SK-N-SH (cell line): Measurements from ENCODE around the gene NLN. TPM values are rescaled to one million over a fixed set of nuclear protein-coding genes. Genes with fewer than 3 reads are reported as not detected.

Experiments used
- CTCF ChIA-PET: fragments of 300-600, 350-600 bp; formaldehyde crosslinking; extraction: SDS; loops from one replicate; lab custom pipeline; 2021; lab: Yijun Ruan, JAX
- POLR2A ChIA-PET: fragments of 350-600 bp; sonication (Branson Sonifier 250); formaldehyde crosslinking; extraction: SDS; loops from one replicate; lab custom pipeline; 2020; ENCODE audit warnings: antibody characterized with exemption, inconsistent platforms; lab: Yijun Ruan, JAX
- DNase-seq: peaks from one replicate; pipeline ENCODE4 v3.0.0; 2012
- H2AFZ ChIP-seq: fragments of 200-600 bp; sonication (generic); 2 replicates; pipeline ENCODE4 v1.8.1; 2016; ENCODE audit warnings: antibody characterized with exemption, mild to moderate bottlenecking, low read depth
- H3F3A ChIP-seq: fragments of 200-600 bp; sonication (generic); replicated peaks from 2 replicates; pipeline ENCODE3; 2016; ENCODE audit warnings: antibody characterized with exemption, mild to moderate bottlenecking; ENCODE audit not compliant: insufficient read depth
- H3K27ac ChIP-seq, 2 experiments: fragments of 200-500 bp in 1 of 2; fragments of 200-600 bp in 1 of 2; sonication (Bioruptor generic) in 1 of 2; sonication (generic), shearing (Covaris generic) in 1 of 2; 2 replicates each; pipeline versions ENCODE4 v1.5.1 to v1.6.1; 2014 to 2016; ENCODE audit warnings: low read depth in 2 of 2, inconsistent platforms in 1 of 2, low read length in 1 of 2, mild to moderate bottlenecking in 1 of 2, mixed read lengths in 1 of 2
- H3K27me3 ChIP-seq: fragments of 200-600 bp; sonication (generic), shearing (Covaris generic); 2 replicates; pipeline ENCODE4 v1.6.1; 2016; ENCODE audit warnings: mixed run types; ENCODE audit not compliant: insufficient read depth
- H3K36me3 ChIP-seq, 2 experiments: fragments of 200-500 bp in 1 of 2; fragments of 200-600 bp in 1 of 2; sonication (Bioruptor generic) in 1 of 2; sonication (generic) in 1 of 2; replicated peaks in 1 of 2; 2 replicates each; pipeline versions ENCODE3 to v1.5.1; 2014 to 2016; ENCODE audit warnings: low read length in 1 of 2, mild to moderate bottlenecking in 1 of 2; ENCODE audit not compliant: insufficient read depth in 2 of 2, control insufficient read depth in 1 of 2
- H3K4me1 ChIP-seq, 2 experiments: fragments of 200-500 bp in 1 of 2; fragments of 200-600 bp in 1 of 2; sonication (Bioruptor generic) in 1 of 2; sonication (generic), shearing (Covaris generic) in 1 of 2; 2 replicates each; pipeline versions ENCODE4 v1.5.1 to v1.6.1; 2014 to 2016; ENCODE audit warnings: low read depth in 1 of 2, low read length in 1 of 2, mixed run types in 1 of 2; ENCODE audit not compliant: insufficient read depth in 2 of 2, control insufficient read depth in 1 of 2
- H3K4me2 ChIP-seq: fragments of 200-600 bp; sonication (generic), shearing (Covaris generic); 2 replicates; pipeline ENCODE4 v1.6.1; 2017; ENCODE audit warnings: mixed run types
- H3K4me3 ChIP-seq, 2 experiments: fragments of 200-500 bp in 1 of 2; fragments of 200-600 bp in 1 of 2; sonication (Bioruptor generic) in 1 of 2; sonication (generic), shearing (Covaris generic) in 1 of 2; 2 replicates each; pipeline versions ENCODE4 v1.5.1 to v1.8.1; 2014 to 2016; ENCODE audit warnings: low read depth in 2 of 2, inconsistent platforms in 1 of 2, low read length in 1 of 2, mild to moderate bottlenecking in 1 of 2, mixed read lengths in 1 of 2, moderate library complexity in 1 of 2
- H3K79me2 ChIP-seq: fragments of 200-600 bp; sonication (generic); 2 replicates; pipeline ENCODE4 v1.8.1; 2017; ENCODE audit warnings: mild to moderate bottlenecking; ENCODE audit not compliant: insufficient read depth
- H3K9ac ChIP-seq: fragments of 200-600 bp; sonication (generic); 2 replicates; pipeline ENCODE4 v1.6.1; 2017; ENCODE audit warnings: mixed run types
- H3K9me2 ChIP-seq: fragments of 200-600 bp; sonication (generic); 2 replicates; pipeline ENCODE4 v1.6.1; 2017; ENCODE audit warnings: mixed run types
- H3K9me3 ChIP-seq: fragments of 200-600 bp; sonication (generic); 2 replicates; pipeline ENCODE4 v1.6.1; 2017; ENCODE audit warnings: mixed run types, mild to moderate bottlenecking, moderate library complexity
- H4K20me1 ChIP-seq: fragments of 200-600 bp; sonication (generic); 2 replicates; pipeline ENCODE4 v1.6.1; 2017; ENCODE audit warnings: mild to moderate bottlenecking, mixed run types; ENCODE audit not compliant: insufficient read depth
- CHD2 ChIP-seq: fragments of 150-350 bp; IDR thresholded peaks from 2 replicates; pipeline ENCODE4 v1.6.1; 2018; ENCODE audit warnings: low read length; ENCODE audit not compliant: partially characterized antibody
- EP300 ChIP-seq, 2 experiments: IDR thresholded peaks; 2 replicates each; pipeline versions ENCODE4 v1.4.0 to v1.6.1; 2012; ENCODE audit warnings: borderline replicate concordance in 1 of 2, low read depth in 1 of 2, low read length in 1 of 2
- FOXJ3 ChIP-seq: sonication (generic); formaldehyde crosslinking; IDR thresholded peaks from 2 replicates; pipeline ENCODE4 v1.5.1; 2020; ENCODE audit warnings: mild to moderate bottlenecking, missing genetic modification reagents
- GATA2 ChIP-seq: sonication (generic); formaldehyde crosslinking; IDR thresholded peaks from 2 replicates; pipeline ENCODE4 v1.5.0; 2020; ENCODE audit warnings: mild to moderate bottlenecking, missing genetic modification reagents
- JUND ChIP-seq: IDR thresholded peaks from 2 replicates; pipeline ENCODE4 v1.4.0; 2012
- MXI1 ChIP-seq: IDR thresholded peaks from 2 replicates; pipeline ENCODE4 v1.6.1; 2012; ENCODE audit warnings: mild to moderate bottlenecking, low read depth, low read length, improper control_type of control experiment
- RCOR1 ChIP-seq: fragments of 150-350 bp; IDR thresholded peaks from 2 replicates; pipeline ENCODE4 v1.6.1; 2017; ENCODE audit warnings: antibody characterized with exemption, low read length
- RFX5 ChIP-seq: IDR thresholded peaks from 2 replicates; pipeline ENCODE4 v1.6.1; 2012; ENCODE audit warnings: mild to moderate bottlenecking, improper control_type of control experiment, low read length
- WGBS: methylation state at CpG from one replicate; pipeline ENCODE4 v1.1.6; 2017; ENCODE audit warnings: low lambda C conversion rate; 5-methylcytosine and 5-hydroxymethylcytosine counted together
- polyA plus RNA-seq, 3 experiments: library from polyadenylated mRNA; depleted of rRNA; stranded (reverse); fragments of >200 nt; gene quantifications; 2 replicates each; pipeline ENCODE4 v1.2.3, GENCODE V29; 2012
- TF ChIP-seq, protein P1 (sequence below): fragments of 200-600 bp; sonication (generic); IDR thresholded peaks from 2 replicates; pipeline ENCODE4 v1.6.1; 2017; ENCODE audit warnings: antibody characterized with exemption, mild to moderate bottlenecking, moderate library complexity
- TF ChIP-seq, protein P2 (sequence below): IDR thresholded peaks from 2 replicates; pipeline ENCODE4 v1.6.1; 2012; ENCODE audit warnings: mild to moderate bottlenecking, low read depth, low read length, moderate library complexity

Gene NLN
- polyA plus RNA-seq, 1 of the 3 experiments (the other 2 are of a cell fraction), result 17.1 TPM

DNA sequence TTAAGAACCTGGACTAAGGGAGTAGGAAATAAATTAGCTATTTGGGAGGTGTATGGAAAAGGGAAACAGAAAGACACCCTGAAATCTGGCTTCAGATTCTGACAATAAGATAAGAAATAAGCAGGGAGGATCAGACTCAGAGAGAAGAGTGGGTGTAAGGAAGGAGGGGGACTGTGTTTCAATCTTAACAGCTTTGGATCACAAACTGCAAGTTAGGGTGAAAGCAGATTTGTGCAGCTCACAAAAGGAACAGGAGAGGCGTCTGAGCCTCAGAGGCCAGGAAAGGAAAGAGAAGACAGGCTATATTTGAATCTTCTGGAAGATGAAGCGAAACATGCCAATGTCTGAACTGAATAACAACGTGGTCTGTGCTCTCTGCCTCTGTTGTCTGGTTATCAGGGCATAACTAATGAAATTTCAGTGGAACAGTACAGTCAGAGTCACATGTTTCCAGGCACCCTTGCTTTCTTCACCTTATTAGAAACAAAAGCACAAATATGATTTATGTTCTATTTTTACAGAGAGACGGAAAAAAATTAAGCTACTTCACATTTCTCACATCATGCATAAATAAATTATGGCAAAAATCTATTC is 26.7 kb upstream of the NLN start:
- Histone ChIP-seq H3F3A (peaks cover 3% of the 10 kb centered on the region), H3K36me3 (peaks cover 2 to 14% of the 10 kb centered on the region in 2 experiments), H3K27me3 (no peaks in the 10 kb centered on the region), H3K9me3 (no peaks in the 10 kb centered on the region), H4K20me1 (no peaks in the 10 kb centered on the region), H3K9me2 (no peaks in the 10 kb centered on the region), H2AFZ (no peak overlapping the region), H3K4me3 (no peak overlapping the region), H3K4me2 (no peak overlapping the region), H3K27ac (peak overlapping the region in 1 of 2 experiments; percentile 78; a peak in 2 of 4 replicates), H3K4me1 (peaks cover 0 to 7% of the 10 kb centered on the region in 2 experiments; a peak in 3 of 4 replicates), H3K79me2 (no peaks in the 10 kb centered on the region), H3K9ac (no peak overlapping the region)
- POLR2A ChIA-PET, result interaction anchor here (0.5 to 1.5 kb wide), 2 partner anchors 26 to 666 kb away, joined by 5 to 10 read pairs; partner anchors contain the start of genes NLN and SGTB
- CTCF ChIA-PET, result interaction anchor here (0.7 to 1.9 kb wide), 4 partner anchors 13 to 428 kb away, joined by 3 to 4 read pairs (median 4); no protein-coding TSS in a partner anchor
- peak; percentile 62 for DNase-seq
- 67% methylated on average over 4 of the region's 4 CpGs for WGBS
- peak in 1 of 2 experiments; percentile 37; a peak in 1 of 4 replicates for TF ChIP-seq EP300 (IDR thresholded peaks at IDR 0.05; ENCODE audit: borderline replicate concordance in 1 of 2, low read depth in 1 of 2, low read length in 1 of 2)
- TF ChIP-seq CHD2, result peak; percentile 66
- TF ChIP-seq, protein P1, sequence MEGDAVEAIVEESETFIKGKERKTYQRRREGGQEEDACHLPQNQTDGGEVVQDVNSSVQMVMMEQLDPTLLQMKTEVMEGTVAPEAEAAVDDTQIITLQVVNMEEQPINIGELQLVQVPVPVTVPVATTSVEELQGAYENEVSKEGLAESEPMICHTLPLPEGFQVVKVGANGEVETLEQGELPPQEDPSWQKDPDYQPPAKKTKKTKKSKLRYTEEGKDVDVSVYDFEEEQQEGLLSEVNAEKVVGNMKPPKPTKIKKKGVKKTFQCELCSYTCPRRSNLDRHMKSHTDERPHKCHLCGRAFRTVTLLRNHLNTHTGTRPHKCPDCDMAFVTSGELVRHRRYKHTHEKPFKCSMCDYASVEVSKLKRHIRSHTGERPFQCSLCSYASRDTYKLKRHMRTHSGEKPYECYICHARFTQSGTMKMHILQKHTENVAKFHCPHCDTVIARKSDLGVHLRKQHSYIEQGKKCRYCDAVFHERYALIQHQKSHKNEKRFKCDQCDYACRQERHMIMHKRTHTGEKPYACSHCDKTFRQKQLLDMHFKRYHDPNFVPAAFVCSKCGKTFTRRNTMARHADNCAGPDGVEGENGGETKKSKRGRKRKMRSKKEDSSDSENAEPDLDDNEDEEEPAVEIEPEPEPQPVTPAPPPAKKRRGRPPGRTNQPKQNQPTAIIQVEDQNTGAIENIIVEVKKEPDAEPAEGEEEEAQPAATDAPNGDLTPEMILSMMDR, result no peak
- TF ChIP-seq RFX5, result peak; percentile 82; the same call in 1 of the 2 replicates
- 0 out of 2 replicates have a peak, but pooled peaks have one; percentile 31 for TF ChIP-seq GATA2 (CRISPR knock-in tag)
- peak; percentile 56; the same call in 1 of the 2 replicates for TF ChIP-seq RCOR1
- TF ChIP-seq, protein P2, sequence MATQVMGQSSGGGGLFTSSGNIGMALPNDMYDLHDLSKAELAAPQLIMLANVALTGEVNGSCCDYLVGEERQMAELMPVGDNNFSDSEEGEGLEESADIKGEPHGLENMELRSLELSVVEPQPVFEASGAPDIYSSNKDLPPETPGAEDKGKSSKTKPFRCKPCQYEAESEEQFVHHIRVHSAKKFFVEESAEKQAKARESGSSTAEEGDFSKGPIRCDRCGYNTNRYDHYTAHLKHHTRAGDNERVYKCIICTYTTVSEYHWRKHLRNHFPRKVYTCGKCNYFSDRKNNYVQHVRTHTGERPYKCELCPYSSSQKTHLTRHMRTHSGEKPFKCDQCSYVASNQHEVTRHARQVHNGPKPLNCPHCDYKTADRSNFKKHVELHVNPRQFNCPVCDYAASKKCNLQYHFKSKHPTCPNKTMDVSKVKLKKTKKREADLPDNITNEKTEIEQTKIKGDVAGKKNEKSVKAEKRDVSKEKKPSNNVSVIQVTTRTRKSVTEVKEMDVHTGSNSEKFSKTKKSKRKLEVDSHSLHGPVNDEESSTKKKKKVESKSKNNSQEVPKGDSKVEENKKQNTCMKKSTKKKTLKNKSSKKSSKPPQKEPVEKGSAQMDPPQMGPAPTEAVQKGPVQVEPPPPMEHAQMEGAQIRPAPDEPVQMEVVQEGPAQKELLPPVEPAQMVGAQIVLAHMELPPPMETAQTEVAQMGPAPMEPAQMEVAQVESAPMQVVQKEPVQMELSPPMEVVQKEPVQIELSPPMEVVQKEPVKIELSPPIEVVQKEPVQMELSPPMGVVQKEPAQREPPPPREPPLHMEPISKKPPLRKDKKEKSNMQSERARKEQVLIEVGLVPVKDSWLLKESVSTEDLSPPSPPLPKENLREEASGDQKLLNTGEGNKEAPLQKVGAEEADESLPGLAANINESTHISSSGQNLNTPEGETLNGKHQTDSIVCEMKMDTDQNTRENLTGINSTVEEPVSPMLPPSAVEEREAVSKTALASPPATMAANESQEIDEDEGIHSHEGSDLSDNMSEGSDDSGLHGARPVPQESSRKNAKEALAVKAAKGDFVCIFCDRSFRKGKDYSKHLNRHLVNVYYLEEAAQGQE, result no peak
- TF ChIP-seq FOXJ3, result 0 out of 2 replicates have a peak, but pooled peaks have one; percentile 39
- peak; percentile 93 for TF ChIP-seq MXI1
- TF ChIP-seq JUND, result no peak
